H9 (cell line): ENCODE measurements around the gene PROK1. TPM values are rescaled to one million over a fixed set of nuclear protein-coding genes. Genes with fewer than 3 reads are reported as not detected.

Source experiments
- DNase-seq: peaks from one replicate; pipeline ENCODE4 v3.0.0-alpha.2; 2017
- H2AFZ ChIP-seq: one replicate; pipeline ENCODE4 v1.6.1; 2013; ENCODE audit warnings: mild to moderate bottlenecking, low read length, control low read depth, moderate library complexity
- H2AK5ac ChIP-seq: 2 replicates; pipeline ENCODE4 v1.6.1; 2013; ENCODE audit warnings: low read length, control low read depth, mixed read lengths; ENCODE audit not compliant: insufficient read length
- H2BK120ac ChIP-seq: one replicate; pipeline ENCODE4 v1.6.1; 2013; ENCODE audit warnings: low read depth, mild to moderate bottlenecking, low read length, control low read depth, inconsistent platforms; ENCODE audit not compliant: poor library complexity, severe bottlenecking
- H2BK12ac ChIP-seq: 2 replicates; pipeline ENCODE4 v1.6.1; 2013; ENCODE audit warnings: low read length, control low read depth, mixed read lengths, low read depth; ENCODE audit not compliant: insufficient read length
- H2BK15ac ChIP-seq: 2 replicates; pipeline ENCODE4 v1.6.1; 2013; ENCODE audit warnings: low read depth, low read length, control low read depth
- H2BK20ac ChIP-seq: one replicate; pipeline ENCODE4 v1.6.1; 2013; ENCODE audit warnings: low read depth, mild to moderate bottlenecking, low read length, control low read depth, inconsistent platforms; ENCODE audit not compliant: poor library complexity, severe bottlenecking
- H2BK5ac ChIP-seq: 2 replicates; pipeline ENCODE4 v1.6.1; 2013; ENCODE audit warnings: low read length, control low read depth, mixed read lengths; ENCODE audit not compliant: insufficient read length
- H3K14ac ChIP-seq: 2 replicates; pipeline ENCODE4 v1.6.1; 2013; ENCODE audit warnings: low read length, control low read depth; ENCODE audit not compliant: insufficient read depth
- H3K18ac ChIP-seq: 2 replicates; pipeline ENCODE4 v1.6.1; 2013; ENCODE audit warnings: low read depth, mild to moderate bottlenecking, mixed read lengths, low read length, control low read depth; ENCODE audit not compliant: insufficient read length
- H3K23ac ChIP-seq: 2 replicates; pipeline ENCODE4 v1.6.1; 2013; ENCODE audit warnings: low read length, control low read depth, mixed read lengths, low read depth; ENCODE audit not compliant: insufficient read length
- H3K23me2 ChIP-seq: 2 replicates; pipeline ENCODE4 v1.6.1; 2013; ENCODE audit warnings: low read depth, mild to moderate bottlenecking, mixed read lengths, low read length, control low read depth; ENCODE audit not compliant: insufficient read length, poor library complexity, severe bottlenecking
- H3K27ac ChIP-seq: 2 replicates; pipeline ENCODE4 v1.5.1; 2013; ENCODE audit warnings: low read length, control low read depth, mixed read lengths, low read depth; ENCODE audit not compliant: insufficient read length
- H3K27me3 ChIP-seq: 2 replicates; pipeline ENCODE4 v1.6.1; 2013; ENCODE audit warnings: low read length, control low read depth, inconsistent platforms; ENCODE audit not compliant: insufficient read depth
- H3K4ac ChIP-seq: 2 replicates; pipeline ENCODE4 v1.6.1; 2013; ENCODE audit warnings: low read depth, mild to moderate bottlenecking, control low read depth, inconsistent platforms, low read length, moderate library complexity
- H3K4me1 ChIP-seq: 2 replicates; pipeline ENCODE4 v1.6.1; 2013; ENCODE audit warnings: low read length, control low read depth, inconsistent platforms; ENCODE audit not compliant: insufficient read depth
- H3K4me2 ChIP-seq: 2 replicates; pipeline ENCODE4 v1.6.1; 2013; ENCODE audit warnings: low read length, control low read depth, mixed read lengths; ENCODE audit not compliant: insufficient read length, insufficient read depth
- H3K56ac ChIP-seq: 2 replicates; pipeline ENCODE4 v1.6.1; 2013; ENCODE audit warnings: low read depth, mild to moderate bottlenecking, mixed read lengths, low read length, control low read depth; ENCODE audit not compliant: insufficient read length
- H3K79me1 ChIP-seq: 2 replicates; pipeline ENCODE4 v1.6.1; 2013; ENCODE audit warnings: low read depth, mild to moderate bottlenecking, moderate library complexity, low read length, control low read depth, inconsistent platforms; ENCODE audit not compliant: insufficient read depth, poor library complexity, severe bottlenecking
- H3K79me2 ChIP-seq: 2 replicates; pipeline ENCODE4 v1.6.1; 2013; ENCODE audit warnings: low read length, control low read depth, inconsistent platforms; ENCODE audit not compliant: insufficient read depth
- H3K9ac ChIP-seq: 2 replicates; pipeline ENCODE4 v1.6.1; 2013; ENCODE audit warnings: low read length, control low read depth, mixed read lengths; ENCODE audit not compliant: insufficient read length; ENCODE audit errors: extremely low read depth
- H3K9me3 ChIP-seq: one replicate; pipeline ENCODE4 v1.6.1; 2013; ENCODE audit warnings: low read depth, low read length, inconsistent platforms; ENCODE audit not compliant: control insufficient read depth
- H3T11ph ChIP-seq: one replicate; pipeline ENCODE4 v1.6.1; 2013; ENCODE audit warnings: mild to moderate bottlenecking, low read length, control low read depth, inconsistent platforms
- H4K20me1 ChIP-seq: one replicate; pipeline ENCODE4 v1.6.1; 2013; ENCODE audit not compliant: control insufficient read depth, insufficient read length, insufficient read depth
- H4K5ac ChIP-seq: 2 replicates; pipeline ENCODE4 v1.6.1; 2013; ENCODE audit warnings: low read depth, mild to moderate bottlenecking, mixed read lengths, low read length, control low read depth; ENCODE audit not compliant: insufficient read length
- H4K8ac ChIP-seq: replicated peaks from 2 replicates; pipeline ENCODE4 v1.6.1; 2013; ENCODE audit warnings: low read length, control low read depth, mixed read lengths, low read depth; ENCODE audit not compliant: insufficient read length
- H4K91ac ChIP-seq: 2 replicates; pipeline ENCODE4 v1.6.1; 2013; ENCODE audit warnings: low read depth, mild to moderate bottlenecking, moderate library complexity, mixed read lengths, low read length, control low read depth; ENCODE audit not compliant: insufficient read length
- H3K27ac Mint-ChIP-seq, 3 experiments: 2 replicates in 2 of 3; 3 replicates in 1 of 3; pipeline ENCODE4 v1.8.0; 2020 to 2021; ENCODE audit warnings: mixed read lengths in 3 of 3, mild to moderate bottlenecking in 1 of 3, moderate library complexity in 1 of 3
- H3K27me3 Mint-ChIP-seq: 2 replicates; pipeline ENCODE4 v1.8.0; 2021; ENCODE audit warnings: low read depth, mild to moderate bottlenecking, moderate library complexity, mixed read lengths
- H3K36me3 Mint-ChIP-seq, 3 experiments: 2 replicates in 2 of 3; 3 replicates in 1 of 3; pipeline ENCODE4 v1.8.0; 2020 to 2021; ENCODE audit warnings: low read depth in 3 of 3, mixed read lengths in 3 of 3; ENCODE audit not compliant: insufficient read depth in 1 of 3
- H3K4me1 Mint-ChIP-seq, 2 experiments: 2 replicates each; pipeline ENCODE4 v1.8.0; 2020; ENCODE audit warnings: mixed read lengths in 2 of 2
- H3K4me3 Mint-ChIP-seq, 2 experiments: 2 replicates in 1 of 2; 3 replicates in 1 of 2; pipeline ENCODE4 v1.8.0; 2020 to 2021; ENCODE audit warnings: mild to moderate bottlenecking in 2 of 2, mixed read lengths in 2 of 2, moderate library complexity in 1 of 2
- H3K9me3 Mint-ChIP-seq, 2 experiments: 2 replicates in 1 of 2; 3 replicates in 1 of 2; pipeline ENCODE4 v1.8.0; 2020; ENCODE audit warnings: mild to moderate bottlenecking in 2 of 2, mixed read lengths in 2 of 2, moderate library complexity in 1 of 2
- CTCF ChIP-seq: fragments of 200-600 bp; sonication (generic); conservative IDR thresholded peaks from 3 replicates; pipeline ENCODE4 v1.8.0; 2021; ENCODE audit warnings: antibody characterized with exemption, mild to moderate bottlenecking
- WGBS: extraction: QIAGEN DNeasy Blood & Tissue Kit; methylation state at CpG from one replicate; pipeline ENCODE4 v1.1.7; 2013; ENCODE audit warnings: missing lambda C conversion rate, low lambda C conversion rate, mixed read lengths; ENCODE audit not compliant: insufficient read length; ENCODE audit errors: extremely low coverage; 5-methylcytosine and 5-hydroxymethylcytosine counted together
- total RNA-seq: library from RNA; stranded (reverse); gene quantifications from 2 replicates; pipeline ENCODE4 v1.2.1, GENCODE V29; 2021

Gene PROK1
- total RNA-seq, 1 experiment from 2014 or later, result not detected

- H3T11ph ChIP-seq, result no peak overlapping the region
- no peak overlapping the region for H3K4me2 ChIP-seq
- H3K9me3 Mint-ChIP-seq, result no peaks in the 10 kb centered on the region
Measured at GRCh38 chr1:110477967-110478640, 27.2 kb downstream of the PROK1 start.

More at GRCh38 chr1:110477967-110478640, 27.2 kb downstream of the PROK1 start:
- Histone ChIP-seq H3K23ac (no peak overlapping the region), H3K79me2 (no peaks in the 10 kb centered on the region), H4K5ac (no peak overlapping the region), H2BK5ac (no peak overlapping the region), H3K27me3 (no peaks in the 10 kb centered on the region), H3K9me3 (no peaks in the 10 kb centered on the region), H3K9ac (no peak overlapping the region), H2AK5ac (no peak overlapping the region), H3K18ac (no peak overlapping the region), H4K8ac (no peak overlapping the region), H3K4me1 (no peaks in the 10 kb centered on the region), H3K23me2 (no peaks in the 10 kb centered on the region), H3K79me1 (no peaks in the 10 kb centered on the region), H3K27ac (no peak overlapping the region), H2BK20ac (no peak overlapping the region), H2AFZ (no peak overlapping the region), H4K20me1 (no peaks in the 10 kb centered on the region), H2BK120ac (no peak overlapping the region), H3K56ac (no peak overlapping the region), H2BK12ac (no peak overlapping the region), H4K91ac (no peak overlapping the region), H3K4ac (no peak overlapping the region), H3K14ac (no peak overlapping the region), H2BK15ac (no peak overlapping the region)
- no peak overlapping the region for H3K27ac Mint-ChIP-seq
- peaks cover 36 to 41% of the 10 kb centered on the region in 2 experiments for H3K4me1 Mint-ChIP-seq
- TF ChIP-seq CTCF, result 0 out of 3 replicates have a peak, but pooled peaks have one; percentile 12
- WGBS, result no CpG with 5 or more reads among the region's 3 CpGs
- no peak overlapping the region for H3K4me3 Mint-ChIP-seq
- no peaks in the 10 kb centered on the region for H3K27me3 Mint-ChIP-seq
- no peaks in the 10 kb centered on the region for H3K36me3 Mint-ChIP-seq
- DNase-seq, result no peak
